HG02759 (cell line): ENCODE data around the gene P4HB.
A peak's percentile ranks its signal among the peaks of the same experiment; 100 is the strongest.

Source experiments
- ATAC-seq: cut with Tn5 transposase; IDR thresholded peaks from one replicate; pipeline ENCODE4 v1.9.1; 2021; ENCODE audit warnings: mild to moderate bottlenecking, moderate library complexity; ENCODE audit not compliant: unreplicated experiment

Gene P4HB

GRCh38 chr17:81869221-81870130, 9.1 kb upstream of the P4HB start:
- ATAC-seq, result no peak

- ATAC-seq, result no peak
These were observed 8.4 kb upstream of the P4HB start for GRCh38 chr17:81868674-81869220.

GRCh38 chr17:81867991-81868673, 7.8 kb upstream of the P4HB start:
- no peak for ATAC-seq

GRCh38 chr17:81867170-81867990, 7.0 kb upstream of the P4HB start:
- no peak for ATAC-seq

GRCh38 chr17:81866440-81867169, 6.3 kb upstream of the P4HB start:
- ATAC-seq, result no peak

- no peak for ATAC-seq
These were observed 5.6 kb upstream of the P4HB start for GRCh38 chr17:81865733-81866439.

GRCh38 chr17:81865358-81865732, 5.0 kb upstream of the P4HB start:
- no peak for ATAC-seq

GRCh38 chr17:81863833-81864768, 3.8 kb upstream of the P4HB start:
- ATAC-seq, result no peak

GRCh38 chr17:81863123-81863675, 2.9 kb upstream of the P4HB start:
- no peak for ATAC-seq

- ATAC-seq, result peak; percentile 81
These were observed 627 bp upstream of the P4HB start for GRCh38 chr17:81860756-81861568.

GRCh38 chr17:81858967-81859905, 1.1 kb downstream of the P4HB start:
- no peak for ATAC-seq

GRCh38 chr17:81858170-81858966, 2.0 kb downstream of the P4HB start:
- ATAC-seq, result no peak

- ATAC-seq, result no peak
These were observed 5.2 kb downstream of the P4HB start for GRCh38 chr17:81854974-81855774.

- no peak for ATAC-seq
These were observed 8.1 kb downstream of the P4HB start for GRCh38 chr17:81852237-81852636.

GRCh38 chr17:81851423-81851822, 8.9 kb downstream of the P4HB start:
- ATAC-seq, result no peak
